HK-2 (cell line): ENCODE results near the gene KRTAP5-4.
"Not testable (repeated sequence)": the region's sequence is repeated elsewhere in the genome, so short reads cannot be mapped to it uniquely, and the experiment has no call there.

Source experiments
- DNase-seq: peaks from one replicate; pipeline ENCODE4 v3.0.0-alpha.2; 2018; ENCODE audit not compliant: unreplicated experiment

Gene KRTAP5-4

DNA sequence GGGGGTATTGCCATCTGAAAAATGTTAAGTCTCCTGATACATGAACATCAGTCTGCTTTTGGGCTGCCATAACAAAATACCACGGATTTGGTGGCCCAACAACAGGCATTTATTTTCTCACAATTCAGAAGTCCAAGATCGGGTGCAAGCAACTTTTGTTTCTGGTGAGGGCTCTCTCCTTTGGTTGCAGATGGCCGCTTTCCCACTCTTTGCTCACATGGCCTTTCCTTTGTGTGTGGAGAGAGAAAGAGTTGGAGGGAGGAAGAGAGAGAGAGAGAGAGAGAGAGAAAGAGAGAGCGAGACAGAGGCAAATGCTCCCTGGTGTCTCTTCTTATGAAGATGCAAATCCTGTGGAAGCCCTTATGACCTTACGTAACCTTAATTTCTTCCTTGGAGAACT, 21.3 kb downstream of the KRTAP5-4 start:
- DNase-seq: no peak

DNA sequence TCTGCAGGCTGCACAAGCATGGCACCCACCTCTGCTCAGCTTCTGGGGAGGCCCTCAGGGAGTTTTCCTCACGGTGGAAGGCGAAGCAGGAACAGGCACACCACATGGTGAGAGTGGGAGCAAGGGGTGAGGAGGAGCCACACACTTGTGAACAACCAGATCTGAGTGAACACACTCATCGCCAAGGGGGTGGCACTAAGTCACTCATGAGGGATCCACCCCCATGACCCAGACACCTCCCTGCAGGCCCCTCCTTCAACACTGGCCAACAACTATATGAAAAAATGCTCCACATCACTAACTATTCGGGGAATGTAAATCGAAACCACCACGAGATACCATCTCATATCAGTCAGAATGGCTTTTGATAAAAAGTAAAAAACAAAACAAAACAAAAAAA, 23.1 kb downstream of the KRTAP5-4 start:
- DNase-seq: no peak

DNA sequence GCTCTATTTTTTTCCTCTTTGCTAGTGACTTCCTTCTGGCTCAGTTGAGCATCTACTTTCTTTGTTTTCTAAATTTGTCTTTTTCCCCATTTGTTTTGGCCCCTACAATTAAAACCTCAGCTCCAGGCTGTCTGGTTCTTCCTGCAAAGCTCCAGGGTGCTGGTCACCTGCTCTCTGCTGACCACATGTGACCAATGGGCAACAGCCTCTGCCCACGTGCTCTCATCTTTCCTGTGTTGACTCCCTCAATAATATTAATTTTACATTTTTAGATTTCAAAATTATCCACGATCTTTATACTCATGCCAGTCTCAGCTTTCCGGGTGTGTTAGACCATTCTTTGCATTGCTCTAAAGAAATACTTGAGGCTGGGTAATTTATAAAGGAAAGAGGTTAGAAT, 23.5 kb downstream of the KRTAP5-4 start:
- DNase-seq: not testable (repeated sequence)

DNA sequence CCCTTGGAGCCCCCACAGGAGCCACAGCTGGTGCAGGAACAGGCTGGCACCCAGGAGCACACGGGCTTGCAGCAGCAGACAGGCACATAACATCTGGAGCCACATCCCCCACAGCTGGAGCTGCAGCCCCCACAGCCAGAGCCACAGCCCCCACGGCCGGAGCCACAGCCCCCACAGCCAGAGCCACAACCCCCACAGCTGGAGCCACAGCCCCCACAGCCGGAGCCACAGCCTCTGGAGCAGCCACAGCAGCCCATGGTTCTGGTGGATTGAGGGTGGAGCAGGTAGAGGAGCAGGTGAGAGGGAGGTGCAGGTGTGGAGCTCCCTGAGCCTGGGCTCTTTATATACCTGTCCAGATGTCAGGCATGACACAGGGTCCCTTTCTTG, 24.0 kb downstream of the KRTAP5-4 start, which contains the start of gene KRTAP5-2:
Gene KRTAP5-2 (minus strand): TSS at position 301 of the 387 bp plus-strand sequence. CDS start 44 bp downstream, at position 257.
- no peak for DNase-seq

DNA sequence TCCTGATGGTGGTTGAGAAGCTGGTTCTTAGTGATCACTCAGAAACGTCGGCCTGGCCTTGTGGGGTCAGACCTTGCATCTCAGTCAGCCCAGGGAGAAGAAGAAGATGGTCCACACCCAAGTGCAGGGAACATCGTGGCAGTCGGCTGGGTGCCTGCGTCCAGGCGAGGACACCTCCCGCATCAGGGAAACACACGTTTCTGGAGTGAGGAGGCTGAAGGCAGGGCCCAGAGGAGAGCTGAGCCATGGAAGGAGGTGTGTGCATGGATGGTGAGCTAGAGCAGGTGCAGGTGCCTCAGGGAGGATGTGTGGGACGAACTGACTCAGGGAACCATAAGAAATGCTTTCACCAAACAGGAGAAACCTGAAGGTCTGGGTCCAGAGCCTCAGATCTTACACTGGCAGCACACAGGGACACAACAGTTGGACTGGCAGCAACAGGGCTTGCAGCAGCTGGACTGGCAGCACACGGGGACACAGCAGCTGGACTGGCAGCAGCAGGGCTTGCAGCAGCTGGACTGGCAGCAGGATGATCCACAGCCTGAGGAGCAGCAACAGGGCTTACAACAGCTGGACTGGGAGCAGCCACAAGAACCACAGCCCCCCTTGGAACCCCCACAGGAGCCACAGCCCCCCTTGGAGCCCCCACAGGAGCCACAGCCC, 24.5 kb downstream of the KRTAP5-4 start:
- DNase-seq: no peak

DNA sequence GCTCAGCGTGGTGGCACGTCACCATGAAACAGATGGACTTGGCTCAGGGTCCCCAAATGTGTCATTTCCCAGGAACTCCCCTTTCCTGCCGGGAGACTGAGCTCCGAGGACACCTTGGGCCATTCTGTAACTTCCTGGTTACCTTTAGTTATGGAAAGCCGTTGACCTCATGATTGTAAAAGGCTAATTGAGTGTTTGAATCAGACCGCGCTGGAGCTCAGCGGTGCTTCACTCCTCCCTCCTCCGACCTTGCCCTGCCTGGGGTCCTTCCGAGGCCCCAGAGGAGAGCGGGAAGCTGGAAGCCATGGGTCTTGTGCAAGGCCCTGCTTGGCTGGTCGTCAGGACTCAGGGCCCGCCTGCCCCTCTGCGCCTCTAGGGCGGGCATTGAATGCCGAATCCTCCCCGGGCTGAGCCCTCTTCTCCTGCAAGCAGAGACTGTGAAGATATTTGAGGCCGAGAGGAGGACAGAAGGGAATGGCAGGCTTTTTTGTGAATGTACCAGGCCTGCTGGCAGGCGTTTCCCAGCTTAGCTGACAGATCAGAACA, 25.3 kb downstream of the KRTAP5-4 start:
- not testable (repeated sequence) for DNase-seq

DNA sequence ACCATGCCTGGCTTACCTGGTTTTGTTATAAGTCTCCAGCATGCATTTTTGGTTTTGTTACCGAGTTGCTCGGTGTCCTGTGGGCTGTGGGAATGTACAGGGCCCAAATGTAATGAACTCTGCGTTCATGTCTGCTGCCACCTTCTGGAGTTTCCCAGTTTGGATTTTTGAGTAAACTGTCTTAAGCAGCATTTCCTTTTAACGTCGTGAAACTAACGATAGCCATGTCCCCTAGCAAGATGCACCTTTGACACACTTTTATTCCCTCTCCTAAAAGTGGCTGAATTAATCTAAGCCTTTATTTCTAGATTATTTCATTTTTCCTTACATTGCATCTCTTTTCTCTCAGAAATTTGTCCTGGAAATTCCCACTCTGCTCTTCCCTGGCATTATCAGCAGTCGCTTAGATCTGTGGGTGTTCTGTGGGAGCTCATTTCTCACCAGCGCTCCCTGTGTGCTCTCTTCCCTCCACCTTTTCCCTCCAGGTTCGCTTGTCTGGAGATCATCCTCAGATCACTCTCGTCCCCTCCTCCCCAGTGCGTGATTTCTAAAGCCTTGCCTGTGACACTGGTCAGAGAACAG, 25.9 kb downstream of the KRTAP5-4 start:
- DNase-seq: not testable (repeated sequence)

DNA sequence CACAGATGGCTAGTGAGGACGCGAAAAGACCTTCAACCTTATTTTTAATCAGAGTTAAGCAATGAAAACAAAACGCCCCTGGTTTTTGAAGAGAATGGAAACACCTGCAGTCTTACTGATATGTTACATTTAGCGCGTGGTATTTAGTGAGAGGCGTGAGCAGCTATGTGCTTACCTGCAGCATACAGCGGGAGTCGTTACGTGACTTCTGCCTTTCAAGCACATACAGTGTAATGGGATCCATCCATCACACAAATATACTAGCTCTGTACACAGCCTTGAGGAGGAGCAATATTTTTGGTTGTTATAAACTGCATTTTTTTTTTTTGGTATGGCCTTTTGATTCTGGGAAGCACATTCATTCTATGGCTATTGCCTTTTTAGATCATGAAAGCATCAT, 29.3 kb downstream of the KRTAP5-4 start:
- no peak for DNase-seq

DNA sequence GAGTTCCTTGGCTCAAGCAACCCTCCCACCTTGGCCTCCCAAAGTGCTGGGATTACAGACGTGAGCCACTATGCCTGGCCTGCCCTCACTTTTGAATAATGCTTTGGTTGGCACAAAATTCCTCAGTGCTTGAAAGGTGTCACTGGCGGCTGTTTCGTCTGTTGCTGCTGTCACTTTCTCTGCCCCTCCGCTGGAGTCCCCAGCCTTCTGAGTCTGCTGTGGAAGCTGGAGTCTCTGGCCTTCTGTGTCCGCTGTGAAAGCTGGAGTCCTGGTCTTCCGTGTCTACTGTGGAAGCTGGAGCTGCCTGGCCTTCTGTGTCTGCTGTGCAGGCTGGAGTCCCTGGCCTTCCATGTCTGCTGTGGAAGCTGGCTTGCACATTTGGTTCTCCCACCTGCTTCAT, 31.9 kb downstream of the KRTAP5-4 start:
- DNase-seq: no peak

DNA sequence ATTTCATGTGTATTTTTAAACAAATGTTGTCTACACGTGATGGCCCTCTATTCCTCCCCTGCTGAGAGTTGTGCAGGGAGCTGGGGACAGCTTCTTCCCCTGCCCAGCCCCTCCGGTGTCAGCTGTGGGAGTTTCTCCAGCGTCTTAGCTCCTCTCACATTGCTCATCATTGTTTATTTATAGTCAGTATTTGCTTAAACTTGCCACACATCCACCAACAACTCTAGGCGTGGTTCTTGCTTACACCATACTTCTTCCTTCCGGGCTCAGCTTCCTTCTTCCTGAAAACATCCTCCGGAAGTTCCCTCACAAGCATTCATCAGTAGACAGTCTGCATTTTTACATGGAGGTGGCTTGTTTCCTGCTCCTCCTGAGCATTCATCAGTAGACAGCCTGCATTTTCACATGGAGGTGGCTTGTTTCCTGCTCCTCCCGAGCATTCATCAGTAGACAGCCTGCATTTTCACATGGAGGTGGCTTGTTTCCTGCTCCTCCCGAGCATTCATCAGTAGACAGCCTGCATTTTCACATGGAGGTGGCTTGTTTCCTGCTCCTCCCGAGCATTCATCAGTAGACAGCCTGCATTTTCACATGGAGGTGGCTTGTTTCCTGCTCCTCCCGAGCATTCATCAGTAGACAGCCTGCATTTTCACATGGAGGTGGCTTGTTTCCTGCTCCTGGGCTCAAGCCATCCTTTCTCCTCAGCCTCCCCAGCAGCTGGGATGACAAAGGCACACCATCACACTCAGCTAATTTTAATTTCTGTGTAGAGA, 32.6 kb downstream of the KRTAP5-4 start:
- not testable (repeated sequence) for DNase-seq

DNA sequence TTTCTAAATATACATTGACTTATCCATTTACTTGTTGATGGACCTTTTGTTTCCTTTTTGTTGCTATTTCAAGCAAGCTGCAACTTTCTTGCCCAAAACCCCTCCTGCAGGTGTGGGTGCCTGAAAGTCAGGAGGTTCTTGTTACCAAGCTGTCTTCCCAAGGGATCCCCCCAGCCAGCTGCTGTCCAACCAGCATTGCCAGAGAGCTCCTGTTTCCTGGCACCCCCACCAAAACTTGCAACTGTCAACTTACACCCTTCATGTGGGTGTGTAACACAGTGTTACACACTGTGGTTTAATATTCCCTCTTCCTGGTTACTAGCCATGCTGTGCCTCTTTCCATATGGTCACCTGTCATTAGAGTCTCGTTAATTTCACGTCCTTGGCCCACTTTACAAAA, 35.2 kb downstream of the KRTAP5-4 start:
- DNase-seq: no peak

DNA sequence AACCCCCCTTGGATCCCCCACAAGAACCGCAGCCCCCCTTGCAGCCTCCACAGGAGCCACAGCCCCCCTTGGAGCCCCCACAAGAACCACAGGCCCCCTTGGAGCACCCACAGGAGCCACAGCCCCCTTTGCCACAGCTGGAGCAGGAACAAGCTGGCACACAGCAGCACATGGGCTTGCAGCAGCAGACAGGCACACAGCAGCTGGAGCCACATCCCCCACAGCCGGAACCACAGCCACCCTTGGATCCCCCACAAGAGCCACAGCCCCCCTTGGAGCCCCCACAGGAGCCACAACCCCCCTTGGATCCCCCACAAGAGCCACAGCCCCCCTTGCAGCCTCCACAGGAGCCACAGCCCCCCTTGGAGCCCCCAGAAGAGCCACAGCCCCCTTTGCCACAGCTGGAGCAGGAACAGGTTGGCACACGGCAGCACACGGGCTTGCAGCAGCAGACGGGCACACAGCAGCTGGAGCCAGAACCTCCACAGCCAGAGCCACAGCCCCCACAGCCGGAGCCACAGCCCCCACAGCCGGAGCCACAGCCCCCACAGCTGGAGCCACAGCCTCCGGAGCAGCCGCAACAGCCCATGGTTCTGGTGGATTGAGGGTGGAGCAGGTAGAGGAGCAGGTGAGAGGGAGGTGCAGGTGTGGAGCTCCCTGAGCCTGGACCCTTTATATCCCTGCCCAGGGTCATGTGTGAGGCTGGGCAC, 37.1 kb downstream of the KRTAP5-4 start, which contains the start of gene KRTAP5-1:
Gene KRTAP5-1 (minus strand): TSS at position 623 of the 710 bp plus-strand sequence. CDS start 34 bp downstream, at position 589.
- not testable (repeated sequence) for DNase-seq

DNA sequence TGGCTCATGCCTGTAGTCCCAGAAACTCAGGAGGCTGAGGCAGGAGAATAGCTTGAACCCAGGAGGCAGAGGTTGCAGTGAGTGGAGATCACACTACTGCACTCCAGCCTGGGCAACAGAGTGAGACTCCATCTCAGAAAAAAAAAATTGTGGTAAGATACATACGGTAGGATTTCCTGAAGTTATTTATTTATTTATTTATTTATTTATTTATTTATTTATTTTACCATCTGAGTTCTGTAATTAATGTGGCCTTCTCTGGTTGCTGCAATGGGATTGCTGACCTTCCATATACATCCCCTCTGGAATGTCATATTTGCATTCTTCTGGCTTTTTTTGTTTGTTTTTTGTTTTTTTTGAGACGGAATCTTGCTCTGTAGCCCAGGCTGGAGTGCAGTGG, 39.0 kb downstream of the KRTAP5-4 start:
- DNase-seq: not testable (repeated sequence)

DNA sequence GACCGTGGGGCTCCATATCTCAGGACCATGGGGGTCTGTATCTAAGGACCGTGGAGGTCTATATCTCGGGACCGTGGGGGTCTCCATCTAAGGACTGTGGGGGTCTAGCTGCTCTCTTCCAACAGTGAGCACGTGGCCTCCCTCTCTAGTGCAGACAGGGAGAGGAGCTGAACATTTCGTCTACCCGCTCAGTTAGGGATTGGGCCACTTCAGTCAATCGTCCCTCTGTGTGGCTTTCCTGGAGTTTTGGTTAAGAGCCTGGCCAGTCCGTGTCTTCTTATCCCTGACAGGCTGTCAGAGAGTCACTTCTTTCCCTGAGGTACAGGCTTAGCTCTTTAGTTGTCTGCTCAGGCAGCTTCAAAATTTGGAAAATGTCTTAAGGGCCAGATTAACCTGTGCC, 40.0 kb downstream of the KRTAP5-4 start:
- DNase-seq: no peak

DNA sequence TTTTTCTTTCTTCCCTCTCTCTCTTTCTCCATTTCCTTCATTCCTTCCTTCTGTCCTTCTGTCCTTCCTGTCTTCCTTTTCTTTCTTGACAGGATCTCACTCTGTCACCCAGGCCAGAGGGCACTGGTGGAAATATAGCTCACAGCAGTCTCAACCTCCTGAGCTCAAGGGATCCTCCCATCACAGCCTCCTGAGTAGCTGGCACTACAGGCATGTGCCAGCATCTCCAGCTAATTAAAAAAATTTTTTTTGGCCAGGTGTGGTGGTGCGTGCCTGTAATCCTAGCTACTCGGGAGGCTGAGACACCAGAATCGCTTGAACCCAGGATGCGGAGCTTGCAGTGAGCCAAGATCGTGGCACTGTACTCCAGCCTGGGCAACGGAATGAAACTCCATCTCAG, 45.1 kb downstream of the KRTAP5-4 start:
- DNase-seq: no peak

DNA sequence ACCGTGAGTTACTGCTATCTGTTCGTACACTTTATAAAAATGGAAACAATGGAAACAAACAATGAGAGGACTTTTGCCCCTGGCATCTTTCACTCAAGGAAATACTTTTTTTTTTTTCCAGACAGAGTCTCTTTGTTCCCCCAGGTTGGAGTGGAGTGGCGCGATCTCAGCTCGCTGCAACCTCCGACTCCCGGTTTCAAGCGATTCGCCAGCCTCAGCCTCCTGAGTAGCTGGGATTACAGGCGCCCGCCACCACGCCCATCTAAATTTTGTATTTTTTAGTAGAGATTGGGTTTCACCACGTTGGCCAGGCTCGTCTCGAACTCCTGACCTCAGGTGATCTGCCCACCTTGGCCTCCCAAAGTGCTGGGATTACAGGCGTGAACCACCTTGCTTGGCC, 46.2 kb downstream of the KRTAP5-4 start:
- not testable (repeated sequence) for DNase-seq

DNA sequence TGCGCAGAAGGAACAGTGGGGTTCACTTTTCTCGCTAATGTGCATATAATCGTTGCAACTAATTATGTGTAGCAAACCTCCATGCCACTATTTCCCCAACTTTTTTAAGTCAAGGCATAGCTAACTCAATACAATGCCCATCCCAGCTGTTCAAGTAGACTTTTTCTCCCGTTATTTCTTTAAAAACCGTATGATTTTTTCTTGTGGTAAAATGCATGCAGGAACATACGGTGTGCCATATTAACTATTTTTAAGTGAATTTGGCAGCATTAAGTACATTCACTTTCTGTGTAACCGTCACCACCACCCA, 47.0 kb downstream of the KRTAP5-4 start:
- no peak for DNase-seq

DNA sequence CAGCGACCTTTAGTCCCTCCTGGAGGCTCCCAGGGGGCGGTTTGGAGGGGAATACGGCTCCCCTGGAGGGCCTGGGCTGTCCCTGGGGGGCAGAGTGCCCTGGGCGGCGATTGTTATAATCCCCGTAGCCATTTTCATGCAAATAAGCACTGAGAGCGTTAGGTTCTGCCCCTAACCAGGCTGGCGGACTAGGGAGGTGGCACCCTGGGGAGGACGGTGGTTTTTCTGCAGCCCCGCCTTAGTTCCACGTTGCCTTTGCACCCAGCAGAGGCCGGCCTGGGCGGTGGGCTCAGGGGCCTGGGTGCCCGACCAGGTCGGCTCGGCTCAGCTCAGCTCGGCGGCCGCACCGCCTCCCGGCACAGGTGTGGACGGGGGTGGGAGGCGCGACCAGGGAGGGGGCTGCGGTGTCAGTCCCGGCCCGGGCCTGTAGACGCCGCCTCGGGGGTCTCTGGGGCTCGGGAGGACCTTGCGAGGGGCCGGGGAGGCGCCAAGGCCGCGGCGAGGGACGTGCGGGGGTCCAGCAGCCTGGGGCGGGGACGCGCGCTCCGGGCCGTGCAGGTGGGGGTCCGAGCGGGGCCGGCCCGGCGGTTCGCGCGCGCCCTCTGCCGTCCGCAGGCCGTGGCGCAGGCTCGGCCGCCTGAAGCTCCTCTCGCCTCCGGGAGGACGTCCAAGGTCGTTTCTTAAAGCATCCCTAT, 47.6 kb downstream of the KRTAP5-4 start:
- peak; percentile 45 for DNase-seq

DNA sequence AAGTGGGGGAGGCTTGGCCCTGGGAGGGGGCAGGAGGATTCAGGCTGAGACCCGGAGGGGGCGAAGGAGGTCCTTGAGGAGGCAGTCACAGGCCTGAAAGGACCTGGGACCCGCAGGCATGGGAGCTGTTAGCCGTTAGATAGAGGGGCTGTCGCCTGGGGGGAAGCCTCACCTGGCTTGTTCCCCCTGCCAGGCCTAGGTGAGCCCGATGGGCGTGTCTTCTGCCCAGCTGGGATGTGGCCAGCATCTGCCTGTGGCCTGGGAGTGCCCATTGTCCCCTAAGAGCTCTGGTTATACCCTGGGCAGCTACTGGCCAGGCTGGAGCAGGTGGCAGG, 48.1 kb downstream of the KRTAP5-4 start:
- DNase-seq: peak; percentile 36

DNA sequence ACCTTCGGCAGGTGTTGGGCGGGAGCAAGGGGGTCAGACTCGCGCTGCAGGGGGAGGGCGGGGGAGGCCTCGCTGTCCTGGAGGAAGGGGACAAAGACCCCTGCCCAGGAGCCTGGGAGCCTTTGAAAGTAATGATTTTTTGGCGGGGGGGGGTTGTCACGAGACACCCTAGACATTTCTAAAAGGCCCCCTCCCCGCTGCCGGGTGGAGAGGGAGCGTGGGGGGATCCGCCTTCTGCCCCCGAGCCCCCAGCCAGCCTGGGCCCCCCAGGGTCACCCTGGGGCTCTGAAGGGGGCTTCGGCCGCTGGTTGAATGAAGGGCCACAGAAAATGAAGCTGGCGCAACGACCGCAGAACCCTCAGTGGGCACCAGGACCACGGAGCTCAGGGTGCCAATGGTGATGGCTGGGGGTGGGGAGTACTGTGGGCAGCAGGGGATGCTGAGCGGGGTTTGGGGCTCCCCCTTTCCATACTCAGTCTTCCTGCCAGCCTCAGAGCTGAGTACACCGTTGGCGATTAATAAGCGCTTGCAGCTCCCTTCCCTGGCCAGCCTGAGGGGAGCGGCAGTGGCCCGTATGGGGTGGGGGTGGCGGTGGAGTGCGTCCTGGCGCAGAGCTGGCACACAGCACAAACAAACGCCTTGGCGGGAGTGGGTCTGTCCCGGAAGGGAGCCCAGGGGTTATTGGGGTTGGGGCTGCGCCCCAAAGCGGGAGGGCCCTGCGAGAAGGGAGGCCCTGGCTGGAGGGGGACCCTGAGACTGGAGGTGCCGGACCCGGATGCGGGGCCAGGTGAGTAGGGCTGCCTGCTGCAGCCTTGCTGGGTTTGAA, 48.6 kb downstream of the KRTAP5-4 start:
- DNase-seq: peak; percentile 29
